ENCODE results near the gene GTSF1L.

Gene GTSF1L

GRCh38 chr20:43717616-43717995 lies 9.2 kb downstream of the GTSF1L start:
- DNase-seq (ENCODE audit: low read depth in 3 of 3, low spot score in 1 of 3) = no peak

GRCh38 chr20:43716757-43717615 lies 9.8 kb downstream of the GTSF1L start:
- no peak for DNase-seq (ENCODE audit: low read depth in 3 of 3, low spot score in 1 of 3)

DNA sequence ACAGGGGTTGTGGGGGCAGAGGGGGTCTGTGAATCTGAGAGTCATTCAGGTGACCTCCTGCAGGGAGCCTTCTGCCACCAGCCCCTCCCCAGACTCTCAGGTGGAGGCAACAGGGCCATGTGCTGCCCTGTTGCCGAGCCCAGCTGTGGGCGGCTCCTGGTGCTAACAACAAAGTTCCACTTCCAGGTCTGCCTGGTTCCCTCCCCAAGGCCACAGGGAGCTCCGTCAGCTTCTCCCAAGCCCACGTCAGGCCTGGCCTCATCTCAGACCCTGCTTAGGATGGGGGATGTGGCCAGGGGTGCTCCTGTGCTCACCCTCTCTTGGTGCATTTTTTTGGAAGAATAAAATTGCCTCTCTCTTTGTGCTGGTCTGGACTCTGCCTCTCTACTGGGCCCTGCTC lies 10.7 kb downstream of the GTSF1L start:
- DNase-seq (ENCODE audit: low read depth in 3 of 3, low spot score in 1 of 3) = no peak

DNA sequence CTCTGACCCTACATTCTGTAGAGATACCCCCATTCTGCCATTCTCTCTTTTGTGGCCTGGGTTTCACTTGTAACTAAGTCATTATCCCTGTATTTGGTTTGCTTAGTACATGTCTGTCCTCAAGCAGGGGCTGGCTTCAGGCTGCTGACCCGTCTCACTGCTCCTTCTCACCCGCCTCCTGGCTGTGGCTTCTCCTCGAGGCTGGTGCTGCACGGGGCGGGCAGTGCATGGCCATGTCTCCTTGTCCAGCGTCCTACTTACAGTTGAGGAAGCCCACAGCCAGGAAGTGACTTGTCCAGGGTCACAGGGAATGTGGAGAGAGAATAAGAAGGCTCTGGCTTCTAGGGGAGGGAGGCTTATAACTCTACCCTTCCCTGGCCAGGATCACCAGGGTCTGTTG lies 11.3 kb downstream of the GTSF1L start:
- no peak for DNase-seq (ENCODE audit: low read depth in 3 of 3, low spot score in 1 of 3)

- DNase-seq (ENCODE audit: low read depth in 3 of 3, low spot score in 1 of 3) = no peak
These were observed 11.8 kb downstream of the GTSF1L start for GRCh38 chr20:43715044-43715443.

GRCh38 chr20:43711098-43711654 lies 15.6 kb downstream of the GTSF1L start:
- DNase-seq (ENCODE audit: low read depth in 3 of 3, low spot score in 1 of 3) = no peak

DNA sequence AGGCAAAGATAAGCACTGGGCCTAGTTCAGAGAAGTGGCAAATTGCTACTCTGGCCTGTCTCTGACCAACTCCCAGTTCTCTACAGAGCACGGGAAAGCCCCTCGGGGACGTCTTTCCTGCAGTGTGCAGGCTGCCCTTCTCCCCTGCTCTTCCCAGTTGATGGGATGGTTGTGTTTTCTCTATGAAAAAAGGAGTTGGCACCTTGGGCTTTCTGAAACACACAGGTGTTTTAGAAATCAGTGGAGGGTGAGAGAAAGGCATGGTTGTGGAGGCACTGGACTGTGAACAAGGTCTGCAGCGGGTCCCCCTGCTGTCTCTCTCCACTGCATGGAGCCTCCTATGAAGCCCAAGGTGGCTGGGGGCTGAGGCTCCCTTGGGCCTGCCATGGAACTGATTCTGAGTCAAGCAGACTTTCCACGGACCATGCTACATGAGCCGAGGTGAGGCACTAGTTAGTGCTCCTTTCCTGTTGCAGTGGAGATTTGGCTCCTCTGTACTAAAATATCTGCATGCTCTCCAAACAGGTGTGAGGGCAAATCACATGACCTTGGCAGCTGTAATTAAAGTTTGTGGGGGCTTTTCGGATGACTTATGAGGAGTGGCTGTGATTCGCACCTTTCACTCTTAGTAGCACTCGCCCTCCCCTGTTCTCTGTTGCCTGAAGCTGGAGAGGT lies 16.3 kb downstream of the GTSF1L start:
- no peak for DNase-seq (ENCODE audit: low read depth in 3 of 3, low spot score in 1 of 3)

- DNase-seq (ENCODE audit: low read depth in 3 of 3, low spot score in 1 of 3) = no peak
These were observed 24.3 kb downstream of the GTSF1L start for GRCh38 chr20:43702502-43702901.

- no peak for DNase-seq (ENCODE audit: low read depth in 3 of 3, low spot score in 1 of 3)
These were observed 26.2 kb downstream of the GTSF1L start for GRCh38 chr20:43700627-43701026.

GRCh38 chr20:43699941-43700565 lies 26.7 kb downstream of the GTSF1L start:
- no peak for DNase-seq (ENCODE audit: low read depth in 3 of 3, low spot score in 1 of 3)

DNA sequence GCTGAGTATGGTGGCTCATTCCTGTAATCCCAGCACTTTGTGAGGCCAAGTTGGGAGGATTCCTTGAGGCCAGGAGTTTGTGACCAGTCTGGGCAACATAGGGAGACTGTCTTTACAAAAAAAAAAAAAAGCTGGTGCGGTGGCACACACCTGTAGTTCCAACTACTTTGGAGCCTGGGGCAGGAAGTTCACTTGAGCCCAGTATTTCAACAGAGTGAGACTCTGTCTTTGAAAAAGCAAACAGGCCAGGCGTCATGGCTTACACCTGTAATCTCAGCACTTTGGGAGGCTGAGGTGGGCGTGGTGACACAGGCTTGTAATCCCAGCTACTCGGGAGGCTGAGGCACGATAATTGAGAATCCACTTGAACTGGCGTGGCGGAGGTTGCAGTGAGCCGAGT lies 31.2 kb downstream of the GTSF1L start:
- no peak for DNase-seq (ENCODE audit: low read depth in 3 of 3, low spot score in 1 of 3)

- DNase-seq (ENCODE audit: low read depth in 3 of 3, low spot score in 1 of 3) = no peak
These were observed 32.0 kb downstream of the GTSF1L start for GRCh38 chr20:43694763-43695162.

DNA sequence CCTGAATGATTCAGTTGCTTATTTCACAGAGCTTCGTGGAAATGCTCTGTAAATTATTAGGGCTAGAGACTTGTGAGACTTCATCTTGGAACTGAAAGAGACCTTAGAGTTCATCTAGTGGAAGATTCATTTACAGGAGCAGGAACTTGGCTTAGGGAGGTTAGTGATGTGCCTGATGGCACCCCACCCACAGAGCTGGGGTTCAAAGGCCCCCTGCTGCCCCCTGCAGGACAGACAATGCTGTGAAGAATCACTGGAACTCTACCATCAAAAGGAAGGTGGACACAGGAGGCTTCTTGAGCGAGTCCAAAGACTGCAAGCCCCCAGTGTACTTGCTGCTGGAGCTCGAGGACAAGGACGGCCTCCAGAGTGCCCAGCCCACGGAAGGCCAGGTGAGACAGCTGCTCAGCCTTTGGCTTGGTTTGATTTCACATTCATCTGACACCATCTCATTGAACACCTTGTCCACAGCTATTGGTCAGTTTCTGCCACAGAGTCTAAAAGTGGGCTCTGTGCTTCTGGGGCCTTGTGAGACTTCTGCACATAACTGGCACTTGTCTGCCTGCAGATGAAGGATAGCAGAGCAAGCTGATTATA lies 34.8 kb downstream of the GTSF1L start:
- peak; percentile 7 to 45 (median 9) for DNase-seq (ENCODE audit: low read depth in 3 of 3, low spot score in 1 of 3)

GRCh38 chr20:43690943-43691598 lies 35.7 kb downstream of the GTSF1L start:
- no peak for DNase-seq (ENCODE audit: low read depth in 3 of 3, low spot score in 1 of 3)

- DNase-seq (ENCODE audit: low read depth in 3 of 3, low spot score in 1 of 3) = no peak
These were observed 37.6 kb downstream of the GTSF1L start for GRCh38 chr20:43689165-43689564.

- no peak for DNase-seq (ENCODE audit: low read depth in 3 of 3, low spot score in 1 of 3)
These were observed 40.0 kb downstream of the GTSF1L start for GRCh38 chr20:43686820-43687219.

DNA sequence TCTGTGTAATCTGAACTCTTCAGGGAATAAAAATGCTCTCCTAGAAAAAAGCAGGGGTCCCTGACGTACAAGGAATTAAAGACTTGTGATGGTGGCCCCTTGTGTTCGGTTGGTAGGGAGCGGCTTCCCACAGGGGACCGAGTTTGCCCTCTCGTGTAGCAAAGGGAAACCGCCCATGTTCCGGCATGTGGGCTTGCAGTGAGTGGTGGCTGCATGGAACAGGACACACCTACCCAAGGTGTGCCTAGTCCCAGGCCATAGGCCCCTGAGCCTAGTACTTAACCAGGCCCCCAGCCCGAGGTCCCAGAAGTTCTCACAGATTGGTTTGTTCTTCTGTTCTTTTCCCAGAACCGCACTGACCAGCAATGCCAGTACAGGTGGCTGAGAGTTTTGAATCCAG lies 44.4 kb downstream of the GTSF1L start:
- no peak for DNase-seq (ENCODE audit: low read depth in 3 of 3, low spot score in 1 of 3)

- DNase-seq (ENCODE audit: low read depth in 3 of 3, low spot score in 1 of 3) = no peak
These were observed 44.8 kb downstream of the GTSF1L start for GRCh38 chr20:43681991-43682410.

- DNase-seq (ENCODE audit: low read depth in 3 of 3, low spot score in 1 of 3) = no peak
These were observed 45.3 kb downstream of the GTSF1L start for GRCh38 chr20:43681468-43681942.

DNA sequence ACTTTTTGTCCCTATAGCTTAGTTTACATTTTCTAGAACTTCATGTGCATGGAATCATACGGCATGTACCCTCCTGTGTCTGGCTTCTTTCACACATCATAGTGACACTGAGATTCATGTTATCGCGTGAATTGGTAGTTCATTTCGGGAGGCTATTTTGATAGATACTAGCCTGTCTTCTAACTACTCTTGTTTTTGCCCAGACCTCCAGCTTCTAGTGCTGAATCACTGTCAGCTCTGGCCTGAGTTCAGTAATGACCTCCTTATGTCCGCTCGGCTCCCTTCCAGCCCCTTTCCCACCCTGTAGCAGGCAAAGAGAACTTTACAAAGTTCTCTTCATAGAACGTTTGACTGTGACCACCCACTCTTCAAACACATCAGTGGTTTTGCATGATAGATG lies 45.8 kb downstream of the GTSF1L start:
- no peak for DNase-seq (ENCODE audit: low read depth in 3 of 3, low spot score in 1 of 3)

- no peak for DNase-seq (ENCODE audit: low read depth in 3 of 3, low spot score in 1 of 3)
These were observed 50.4 kb downstream of the GTSF1L start for GRCh38 chr20:43676368-43676767.

Data from stimulated activated CD4-positive, alpha-beta T cell treated with anti-CD3 and anti-CD28 coated beads, TNF-alpha, amount 100 ng/mL, for 1 hour (primary cell).